A673 (cell line): ENCODE results near the gene PROC. TPM values are rescaled to one million over a fixed set of nuclear protein-coding genes. Genes with fewer than 3 reads are reported as not detected.

Experiments used
- BruUV-seq: library from RNA; stranded (reverse); fragments of 400-500 nt; replicated peaks from 2 replicates; lab custom pipeline; 2021; lab: Mats Ljungman, UMichigan
- CTCF ChIA-PET: fragments of 300-600 bp; sonication (Branson Sonifier 250); formaldehyde crosslinking; loops from one replicate; lab custom pipeline; 2022; ENCODE audit warnings: antibody characterized with exemption; lab: Charles Lee
- POLR2A ChIA-PET: fragments of 300-600 bp; sonication (Branson Sonifier 250); formaldehyde crosslinking; loops from one replicate; lab custom pipeline; 2022; ENCODE audit warnings: antibody characterized with exemption; ENCODE audit not compliant: low non-redundant PET; lab: Charles Lee
- DNase-seq: peaks from one replicate; pipeline ENCODE4 v3.0.0-alpha.2; 2015; ENCODE audit warnings: low spot score
- H3K27ac ChIP-seq: fragments of 200-600 bp; sonication (generic); 2 replicates; pipeline ENCODE4 v1.5.1; 2016; ENCODE audit warnings: mixed run types, low read depth, mild to moderate bottlenecking, mixed read lengths, antibody characterized with exemption, low read length; ENCODE audit not compliant: poor library complexity, severe bottlenecking
- H3K27me3 ChIP-seq: fragments of 200-600 bp; sonication (generic); replicated peaks from 2 replicates; pipeline ENCODE4 v1.6.1; 2017; ENCODE audit warnings: mixed run types, low read depth, mild to moderate bottlenecking, mixed read lengths, antibody characterized with exemption, low read length; ENCODE audit not compliant: insufficient read depth, poor library complexity
- H3K36me3 ChIP-seq: fragments of 200-600 bp; sonication (generic); 2 replicates; pipeline ENCODE4 v1.6.1; 2016; ENCODE audit warnings: mixed run types, mild to moderate bottlenecking, mixed read lengths, antibody characterized with exemption, low read length; ENCODE audit not compliant: insufficient read depth, poor library complexity, severe bottlenecking
- H3K4me1 ChIP-seq: fragments of 200-600 bp; sonication (generic); 2 replicates; pipeline ENCODE4 v1.6.1; 2017; ENCODE audit warnings: mixed run types, mild to moderate bottlenecking, mixed read lengths, antibody characterized with exemption, low read length; ENCODE audit not compliant: insufficient read depth, poor library complexity, severe bottlenecking
- H3K4me3 ChIP-seq: fragments of 200-600 bp; sonication (generic); 2 replicates; pipeline ENCODE4 v1.5.1; 2016; ENCODE audit warnings: low read depth, mixed run types, mild to moderate bottlenecking, mixed read lengths, low read length; ENCODE audit not compliant: poor library complexity, severe bottlenecking
- H3K9me3 ChIP-seq: fragments of 200-600 bp; sonication (generic); 2 replicates; pipeline ENCODE4 v1.6.1; 2016; ENCODE audit warnings: mixed run types, low read depth, mild to moderate bottlenecking, mixed read lengths, antibody characterized with exemption, low read length; ENCODE audit not compliant: poor library complexity, severe bottlenecking
- CTCF ChIP-seq: fragments of 300-800, 200-600 bp; sonication (generic); conservative IDR thresholded peaks from 2 replicates; pipeline ENCODE4 v1.5.1; 2017; ENCODE audit warnings: low read depth, mild to moderate bottlenecking, antibody characterized with exemption, low read length, moderate library complexity, mixed read lengths
- EZH2 ChIP-seq: fragments of 200-600 bp; sonication (generic); IDR thresholded peaks from 2 replicates; pipeline ENCODE4 v1.6.1; 2017; ENCODE audit warnings: borderline replicate concordance, low read depth, mild to moderate bottlenecking, mixed read lengths, antibody characterized with exemption, low read length; ENCODE audit not compliant: poor library complexity, severe bottlenecking
- intact Hi-C: fragments of 100-400 bp; cut with micrococcal nuclease; formaldehyde crosslinking; loops from one replicate; pipeline ENCODE4 v1.10.0; 2022; ENCODE audit not compliant: unreplicated experiment
- total RNA-seq: library from RNA; stranded (reverse); gene quantifications from 2 replicates; pipeline ENCODE4 v1.2.3, GENCODE V29; 2021

Gene PROC
- total RNA-seq, 1 experiment from 2014 or later: not detected

- H3K4me1 ChIP-seq: peaks cover 25% of the 10 kb centered on the region
- no peak overlapping the region for H3K4me3 ChIP-seq
- no peak for TF ChIP-seq EZH2
- TF ChIP-seq CTCF: no peak
- POLR2A ChIA-PET: no interaction called here
- no TSS peak for BruUV-seq
- intact Hi-C loops: no loop called here
- DNase-seq: no peak
- no peaks in the 10 kb centered on the region for H3K36me3 ChIP-seq
- H3K9me3 ChIP-seq: no peaks in the 10 kb centered on the region
- H3K27me3 ChIP-seq: no peaks in the 10 kb centered on the region
- CTCF ChIA-PET: interaction anchor here (0.6 kb wide), 1 partner anchor 105 kb away, joined by 4 read pairs; no protein-coding TSS in a partner anchor
- H3K27ac ChIP-seq: no peak overlapping the region
Measured at GRCh38 chr2:127406454-127406853, 11.8 kb upstream of the PROC start.

- no TSS peak for BruUV-seq
Measured at GRCh38 chr2:127407091-127407490, 11.1 kb upstream of the PROC start.

GRCh38 chr2:127407661-127408003 is 10.6 kb upstream of the PROC start:
- H3K4me3 ChIP-seq: peak overlapping the region; percentile 43
- peak overlapping the region; percentile 48 for H3K27ac ChIP-seq
- intact Hi-C loops: no loop called here
- H3K9me3 ChIP-seq: peaks cover 2% of the 10 kb centered on the region
- no peak for DNase-seq
- no TSS peak for BruUV-seq
- peaks cover 31% of the 10 kb centered on the region for H3K4me1 ChIP-seq
- TF ChIP-seq EZH2 (no peak), CTCF (no peak)
- ChIA-PET CTCF (no interaction called here), POLR2A (no interaction called here)
- H3K36me3 ChIP-seq: no peaks in the 10 kb centered on the region
- H3K27me3 ChIP-seq: no peaks in the 10 kb centered on the region

More at GRCh38 chr2:127407091-127407490, 11.1 kb upstream of the PROC start:
- no peak for DNase-seq
- Histone ChIP-seq H3K4me3 (no peak overlapping the region), H3K27me3 (no peaks in the 10 kb centered on the region), H3K27ac (no peak overlapping the region), H3K36me3 (no peaks in the 10 kb centered on the region), H3K9me3 (no peaks in the 10 kb centered on the region), H3K4me1 (peaks cover 31% of the 10 kb centered on the region)
- ChIA-PET CTCF (no interaction called here), POLR2A (no interaction called here)
- intact Hi-C loops: no loop called here
- TF ChIP-seq CTCF: no peak
- TF ChIP-seq EZH2: no peak
